HG02571 (cell line): Measurements from ENCODE around the gene ILDR1.
"Not testable (repeated sequence)": the region's sequence is repeated elsewhere in the genome, so short reads cannot be mapped to it uniquely, and the experiment has no call there.

Source experiments
- ATAC-seq: cut with Tn5 transposase; IDR thresholded peaks from one replicate; pipeline ENCODE4 v1.9.1; 2021; ENCODE audit warnings: mild to moderate bottlenecking, moderate library complexity; ENCODE audit not compliant: unreplicated experiment

The ILDR1 gene

GRCh38 chr3:122021811-122022401 lies at the start of gene ILDR1:
TSS of gene ILDR1 (minus strand) at chr3:122022247. CDS start at chr3:122022077, 170 bp downstream.
- peak; percentile 45 for ATAC-seq

GRCh38 chr3:122067588-122068240 lies 45.7 kb upstream of the ILDR1 start:
- ATAC-seq = no peak

GRCh38 chr3:122067214-122067550 lies 45.1 kb upstream of the ILDR1 start:
- peak; percentile 37 for ATAC-seq

GRCh38 chr3:122066331-122067213 lies 44.5 kb upstream of the ILDR1 start:
- no peak for ATAC-seq

GRCh38 chr3:122064326-122064725 lies 42.3 kb upstream of the ILDR1 start:
- ATAC-seq = no peak

GRCh38 chr3:122063908-122064307 lies 41.9 kb upstream of the ILDR1 start:
- no peak for ATAC-seq

- no peak for ATAC-seq
Measured at GRCh38 chr3:122060040-122060698, 38.1 kb upstream of the ILDR1 start.

GRCh38 chr3:122058294-122058693 lies 36.2 kb upstream of the ILDR1 start:
- ATAC-seq = no peak

GRCh38 chr3:122057671-122058070 lies 35.6 kb upstream of the ILDR1 start:
- ATAC-seq = no peak

GRCh38 chr3:122055215-122055614 lies 33.2 kb upstream of the ILDR1 start, which contains the start of gene CD86:
TSS of gene CD86 (plus strand) at chr3:122055362. CDS start at chr3:122055490, 128 bp downstream.
- ATAC-seq = peak; percentile 88

GRCh38 chr3:122052968-122053367 lies 30.9 kb upstream of the ILDR1 start:
- ATAC-seq = no peak

GRCh38 chr3:122047773-122048172 lies 25.7 kb upstream of the ILDR1 start:
- ATAC-seq = not testable (repeated sequence)

GRCh38 chr3:122047296-122047695 lies 25.2 kb upstream of the ILDR1 start:
- not testable (repeated sequence) for ATAC-seq

- no peak for ATAC-seq
Measured at GRCh38 chr3:122033023-122033422, 11.0 kb upstream of the ILDR1 start.

- no peak for ATAC-seq
Measured at GRCh38 chr3:122032531-122032930, 10.5 kb upstream of the ILDR1 start.

GRCh38 chr3:122031123-122031468 lies 9.0 kb upstream of the ILDR1 start:
- ATAC-seq = peak; percentile 5

GRCh38 chr3:122030381-122031122 lies 8.5 kb upstream of the ILDR1 start:
- ATAC-seq = peak; percentile 53

- peak; percentile 70 for ATAC-seq
Measured at GRCh38 chr3:122025296-122025695, 3.2 kb upstream of the ILDR1 start.

- ATAC-seq = no peak
Measured at GRCh38 chr3:122024800-122025199, 2.8 kb upstream of the ILDR1 start.

- no peak for ATAC-seq
Measured at GRCh38 chr3:122023335-122023910, 1.4 kb upstream of the ILDR1 start.
